Ramos (cell line): ENCODE results near the gene URI1.
"Not testable (repeated sequence)": the region's sequence is repeated elsewhere in the genome, so short reads cannot be mapped to it uniquely, and the experiment has no call there.

ENCODE experiments used
- in situ Hi-C: fragments of 300-500 bp; cut with MboI; formaldehyde crosslinking; loops from one replicate; pipeline ENCODE4 v1.14.3; 2022; ENCODE audit warnings: low sequenced_read_pairs; ENCODE audit not compliant: unreplicated experiment

URI1 gene

GRCh38 chr19:29940971-29941585, 961 bp upstream of the URI1 start:
- in situ Hi-C loops: no loop called here

- in situ Hi-C loops: no loop called here
Observed at GRCh38 chr19:29942404-29943261, 594 bp downstream of the URI1 start.

GRCh38 chr19:29943615-29944014, 1.6 kb downstream of the URI1 start:
- in situ Hi-C loops: no loop called here

- in situ Hi-C loops: no loop called here
Observed at GRCh38 chr19:29944390-29945012, 2.5 kb downstream of the URI1 start.

GRCh38 chr19:29945017-29945416, 3.0 kb downstream of the URI1 start:
- in situ Hi-C loops: no loop called here

GRCh38 chr19:29945433-29945832, 3.4 kb downstream of the URI1 start:
- in situ Hi-C loops: no loop called here

- in situ Hi-C loops: no loop called here
Observed at GRCh38 chr19:29946645-29947044, 4.6 kb downstream of the URI1 start.

GRCh38 chr19:29947871-29948270, 5.8 kb downstream of the URI1 start:
- in situ Hi-C loops: no loop called here

- in situ Hi-C loops: not testable (repeated sequence)
Observed at GRCh38 chr19:29948759-29949470, 6.9 kb downstream of the URI1 start.

GRCh38 chr19:29952177-29952576, 10.1 kb downstream of the URI1 start:
- in situ Hi-C loops: no loop called here

GRCh38 chr19:29952646-29953045, 10.6 kb downstream of the URI1 start:
- in situ Hi-C loops: no loop called here

GRCh38 chr19:29953352-29954247, 11.6 kb downstream of the URI1 start:
- in situ Hi-C loops: no loop called here

GRCh38 chr19:29956855-29957254, 14.8 kb downstream of the URI1 start:
- in situ Hi-C loops: no loop called here

GRCh38 chr19:29961311-29961710, 19.3 kb downstream of the URI1 start:
- in situ Hi-C loops: no loop called here

- in situ Hi-C loops: no loop called here
Observed at GRCh38 chr19:29962793-29963192, 20.8 kb downstream of the URI1 start.

GRCh38 chr19:29963576-29963975, 21.5 kb downstream of the URI1 start:
- in situ Hi-C loops: no loop called here

GRCh38 chr19:29964171-29964570, 22.1 kb downstream of the URI1 start:
- in situ Hi-C loops: no loop called here

- in situ Hi-C loops: no loop called here
Observed at GRCh38 chr19:29965492-29965891, 23.5 kb downstream of the URI1 start.

- in situ Hi-C loops: not testable (repeated sequence)
Observed at GRCh38 chr19:29966142-29966541, 24.1 kb downstream of the URI1 start.
